GM18907 (cell line): Measurements from ENCODE around the gene PCDH1.

Experiments
- ATAC-seq: cut with Tn5 transposase; IDR thresholded peaks from one replicate; pipeline ENCODE4 v1.9.1; 2021; ENCODE audit warnings: mild to moderate bottlenecking, moderate library complexity; ENCODE audit not compliant: unreplicated experiment

Gene PCDH1

DNA sequence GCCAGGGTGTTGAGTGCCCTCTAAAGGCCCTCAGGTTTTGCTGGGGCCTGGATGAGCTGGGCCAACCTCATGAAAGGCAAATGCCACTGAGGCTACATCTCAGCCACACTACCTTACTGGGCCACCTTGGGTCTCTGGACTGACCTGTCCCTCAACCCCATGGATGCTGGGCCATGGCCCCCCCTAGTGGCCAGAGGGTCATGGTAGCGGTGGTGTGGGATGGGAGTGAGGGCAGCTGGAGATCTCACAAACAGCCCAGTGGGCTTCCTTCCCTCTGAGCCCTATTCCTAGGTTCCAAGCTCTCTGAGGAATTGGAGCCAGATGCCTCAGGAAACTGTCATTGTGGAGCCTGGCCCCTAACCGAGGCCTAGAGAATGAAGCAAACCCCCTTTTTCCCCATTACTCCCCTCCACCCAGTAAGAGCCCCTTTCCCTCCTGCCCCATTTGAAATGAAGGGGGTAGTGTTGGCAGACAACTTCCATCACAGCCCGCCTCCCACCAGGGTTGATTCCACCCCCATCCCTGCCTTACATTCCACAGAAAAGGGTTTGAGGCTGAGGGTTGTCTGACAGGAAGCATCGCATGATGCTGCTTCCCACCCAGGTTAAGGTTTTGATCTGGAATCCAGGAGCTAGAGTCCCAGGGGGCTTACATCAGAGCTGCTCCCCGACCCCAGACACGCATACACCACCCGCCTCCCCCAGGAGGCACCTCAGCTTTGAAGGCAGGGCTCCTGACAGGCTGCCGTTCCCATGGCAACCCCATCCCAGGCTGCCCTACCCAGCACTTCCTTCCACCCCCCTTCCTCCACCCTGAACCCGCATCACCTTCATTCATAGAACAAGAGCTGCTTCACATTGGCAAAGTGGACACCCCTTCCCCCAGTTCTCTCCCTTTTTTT is 63.9 kb downstream of the PCDH1 start:
- ATAC-seq, result no peak

DNA sequence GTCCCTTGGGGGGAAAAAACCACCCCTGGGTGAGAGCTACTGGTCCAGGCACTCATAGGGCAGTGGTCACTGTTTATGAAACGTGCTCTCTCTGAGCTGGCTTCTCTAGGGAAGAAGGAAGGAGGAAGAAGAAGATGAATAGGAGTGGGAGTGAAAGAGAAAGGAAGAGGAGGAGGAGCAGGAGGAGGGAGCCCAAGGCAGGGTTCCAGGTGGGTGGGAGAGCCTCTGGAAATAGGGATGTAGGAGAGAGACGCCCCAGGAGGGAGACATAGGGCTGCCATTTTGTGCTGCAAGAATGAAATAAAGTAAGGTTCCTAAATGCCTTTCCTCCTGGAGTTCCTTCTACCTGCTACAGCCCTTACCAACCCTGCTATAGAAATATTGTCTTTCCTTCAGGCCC is 65.7 kb downstream of the PCDH1 start:
- no peak for ATAC-seq

DNA sequence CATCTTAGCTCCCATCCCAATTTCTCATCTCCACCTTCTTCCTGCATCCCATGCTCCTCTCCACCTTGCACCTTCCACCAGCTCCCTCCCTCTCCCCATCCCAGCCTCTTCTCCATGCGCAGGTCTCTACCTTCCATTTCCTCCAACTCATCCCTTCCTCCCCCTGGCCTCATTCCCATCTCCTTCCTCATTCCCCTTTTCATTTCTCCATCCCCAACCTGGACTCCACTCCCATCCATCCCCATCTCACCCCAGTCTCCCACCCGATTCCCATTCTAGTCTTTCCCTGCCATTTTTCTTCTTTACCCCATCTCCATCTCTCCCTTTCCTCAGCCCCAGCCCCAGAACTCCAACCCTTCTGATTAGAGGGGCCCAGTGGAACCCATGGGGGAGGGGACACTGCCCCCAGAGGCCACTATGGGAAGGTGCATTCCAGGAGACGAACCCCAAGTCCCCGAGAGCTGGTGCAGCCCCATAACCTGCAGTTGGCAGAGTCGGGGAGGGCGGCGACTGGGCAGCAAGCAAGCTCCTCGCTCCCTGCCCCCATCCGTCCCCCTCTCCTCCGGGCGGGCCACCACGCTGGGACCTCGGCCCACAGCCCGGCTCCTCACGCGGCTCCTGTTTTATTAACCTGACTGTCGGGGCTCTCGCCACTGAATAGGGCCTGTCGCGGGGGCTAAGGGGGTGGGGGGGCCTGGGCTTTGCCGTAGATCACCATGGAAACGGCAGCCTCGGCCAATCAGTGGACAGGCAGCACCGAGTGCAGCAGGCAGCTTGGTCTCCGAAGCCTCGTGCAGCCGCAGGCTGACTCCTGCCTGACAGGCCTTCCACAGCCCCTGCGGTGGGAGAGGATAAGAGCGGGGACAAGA is 66.7 kb downstream of the PCDH1 start:
- peak; percentile 55 for ATAC-seq

DNA sequence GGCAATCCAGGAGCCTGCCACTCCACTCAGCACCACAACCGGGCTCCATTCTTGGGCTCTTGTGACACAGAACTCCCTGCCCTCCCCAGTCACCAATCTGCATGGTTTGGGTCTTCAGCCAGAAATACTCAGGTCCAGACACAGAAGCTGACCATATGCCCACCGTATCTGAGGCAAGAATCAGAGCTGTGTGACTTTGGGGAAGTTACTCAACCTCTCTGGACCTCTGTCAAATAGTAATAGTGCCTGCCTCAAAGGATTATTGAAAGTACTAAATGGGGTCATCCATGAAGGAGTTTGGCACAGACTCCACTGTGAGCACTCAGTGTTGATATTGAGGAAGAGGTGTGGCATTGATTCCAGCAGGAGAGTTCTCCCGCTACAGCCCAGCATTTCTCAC is 67.5 kb downstream of the PCDH1 start:
- ATAC-seq, result no peak

DNA sequence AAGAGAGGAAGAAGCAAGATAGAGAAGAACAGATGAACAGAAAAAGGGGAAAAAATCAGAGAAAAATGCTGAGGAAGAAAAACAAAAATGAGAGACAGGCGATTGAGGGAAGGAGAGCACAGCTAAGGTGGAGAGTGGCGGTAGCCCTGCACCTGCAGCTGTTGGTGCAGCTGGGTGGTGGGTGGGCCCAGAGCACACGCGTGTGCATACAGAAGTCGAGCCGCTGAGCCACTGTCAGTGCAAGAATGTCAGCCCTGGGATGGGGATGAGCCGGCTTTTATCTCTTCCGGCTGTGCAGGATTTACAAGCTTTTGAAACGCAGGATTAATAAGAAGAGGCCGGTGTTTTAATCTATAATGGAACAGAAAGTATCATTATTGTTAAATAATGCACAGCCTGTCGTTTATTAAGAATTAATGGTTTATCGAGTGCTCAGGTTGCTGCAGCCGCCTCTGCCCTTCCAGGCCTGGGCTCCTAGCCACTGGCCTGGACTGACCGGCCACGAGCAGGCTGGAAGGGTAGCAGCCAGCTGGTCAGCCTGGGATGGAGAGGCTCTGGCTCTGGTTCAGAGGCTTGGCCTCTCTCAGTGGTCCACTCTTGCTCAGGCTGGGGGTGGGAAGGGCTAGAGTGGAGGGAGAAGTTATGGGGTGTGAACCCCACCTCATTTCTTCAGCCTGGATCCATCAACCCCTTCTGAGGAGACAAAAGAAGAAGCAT is 68.7 kb downstream of the PCDH1 start:
- ATAC-seq, result no peak

DNA sequence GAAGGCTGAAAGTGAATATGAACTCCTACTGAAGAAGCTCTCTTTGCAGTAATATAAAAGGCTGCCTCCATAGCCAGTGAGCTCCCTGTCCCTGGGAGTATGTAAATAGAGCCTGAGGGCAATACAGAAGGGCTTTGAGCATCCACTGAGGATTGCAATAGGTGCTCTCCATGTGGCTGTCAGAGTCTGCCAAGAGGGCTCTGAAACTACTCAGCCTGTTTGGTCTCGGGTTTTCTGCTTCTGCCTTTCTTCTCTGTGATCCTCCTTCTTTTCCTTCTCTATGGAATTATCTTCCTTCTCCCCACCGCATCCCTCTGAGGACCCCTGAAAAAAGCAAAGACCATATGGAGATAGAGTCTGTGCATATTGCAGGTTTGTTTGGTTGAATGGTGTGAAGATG is 69.4 kb downstream of the PCDH1 start:
- no peak for ATAC-seq

DNA sequence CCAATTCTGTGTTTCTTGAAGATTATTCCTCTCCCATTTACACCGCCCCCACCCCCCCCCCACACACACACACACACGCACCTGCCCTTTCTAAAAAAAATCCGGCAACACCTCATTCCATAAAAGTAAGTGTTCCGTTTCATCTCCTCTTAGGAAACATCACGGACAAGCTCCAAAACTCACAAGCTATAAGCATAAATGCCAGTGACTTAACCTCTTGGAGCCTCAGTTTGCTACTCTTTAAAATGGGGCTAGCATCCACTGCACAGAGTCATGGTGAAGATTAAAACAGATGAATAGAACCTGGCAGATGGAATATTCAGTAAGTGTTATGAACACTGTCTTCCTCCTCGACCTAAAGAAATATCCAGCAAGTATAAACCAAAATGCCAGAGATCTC is 70.5 kb downstream of the PCDH1 start:
- ATAC-seq, result no peak

DNA sequence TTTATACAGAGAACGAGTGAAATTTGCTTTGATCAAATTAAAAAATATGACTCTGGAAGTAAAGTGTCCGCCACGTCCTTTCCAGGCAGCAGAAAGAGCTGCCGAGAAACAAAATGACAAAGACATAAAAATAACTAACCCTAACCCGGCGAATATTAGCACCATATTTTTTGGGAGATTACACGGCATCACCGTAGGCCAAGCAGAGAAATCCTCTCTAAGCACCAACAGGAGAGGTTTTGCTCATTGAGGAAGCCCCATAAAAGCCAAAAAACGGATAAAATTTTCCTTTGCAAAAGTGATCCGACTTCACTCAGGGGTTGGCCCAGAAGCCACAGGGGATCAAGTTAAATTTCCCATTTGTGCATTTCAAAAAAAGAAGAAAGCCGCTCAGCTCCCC is 70.9 kb downstream of the PCDH1 start:
- ATAC-seq, result no peak

DNA sequence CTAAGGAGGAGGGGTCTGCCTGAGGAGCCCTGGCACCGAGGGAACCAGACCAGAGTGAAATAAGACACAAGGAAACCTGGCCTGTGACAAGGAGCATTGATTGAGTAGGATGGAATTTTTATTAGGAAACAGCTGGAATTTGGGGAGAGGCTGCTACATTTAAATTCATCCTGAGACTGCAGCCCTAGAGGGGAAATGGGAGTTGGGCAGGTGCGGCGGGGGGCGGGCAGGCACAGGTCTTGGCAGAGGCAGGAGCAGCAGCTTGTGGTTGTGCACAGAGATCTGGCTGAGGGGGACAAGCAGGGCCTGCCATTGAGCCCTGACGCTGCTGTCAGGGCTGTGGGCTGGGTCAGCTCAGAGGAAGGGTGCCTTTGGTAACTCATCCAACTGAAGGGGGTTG is 71.6 kb downstream of the PCDH1 start:
- ATAC-seq, result no peak

DNA sequence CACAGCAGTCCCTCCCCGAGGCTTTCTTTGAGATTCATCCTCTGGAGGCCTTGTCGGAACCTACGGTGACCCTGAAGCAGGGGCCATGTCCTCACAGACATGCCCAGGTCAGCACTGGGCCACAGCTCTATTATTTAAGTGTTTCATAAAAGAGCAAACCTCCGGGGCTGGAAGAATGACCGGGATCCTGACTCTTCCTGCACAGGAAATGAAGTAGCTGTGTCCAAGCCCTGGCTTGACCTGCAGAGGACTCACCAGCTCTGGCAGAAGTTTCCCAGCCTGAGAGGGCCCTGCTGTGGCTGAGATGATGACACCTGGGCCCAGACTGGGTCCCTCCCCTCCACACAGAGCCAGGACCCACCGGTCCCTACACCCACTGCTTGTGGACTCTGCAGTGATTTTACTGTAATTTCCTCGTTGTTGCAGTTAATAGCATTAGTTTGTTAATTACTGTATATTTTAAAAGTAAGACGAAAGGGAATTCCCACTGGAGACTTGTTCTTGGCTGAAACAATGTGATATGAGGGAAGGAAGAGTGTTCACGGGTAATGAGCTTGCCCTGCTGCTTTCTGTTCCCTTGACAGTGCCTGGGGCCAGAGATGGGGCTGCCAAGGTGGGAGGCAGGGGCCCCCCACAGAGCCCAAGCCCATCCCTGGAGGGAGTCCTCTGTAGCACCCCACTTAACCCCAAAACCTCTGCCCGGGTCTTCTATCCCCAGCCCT is 72.2 kb downstream of the PCDH1 start:
- ATAC-seq, result no peak

DNA sequence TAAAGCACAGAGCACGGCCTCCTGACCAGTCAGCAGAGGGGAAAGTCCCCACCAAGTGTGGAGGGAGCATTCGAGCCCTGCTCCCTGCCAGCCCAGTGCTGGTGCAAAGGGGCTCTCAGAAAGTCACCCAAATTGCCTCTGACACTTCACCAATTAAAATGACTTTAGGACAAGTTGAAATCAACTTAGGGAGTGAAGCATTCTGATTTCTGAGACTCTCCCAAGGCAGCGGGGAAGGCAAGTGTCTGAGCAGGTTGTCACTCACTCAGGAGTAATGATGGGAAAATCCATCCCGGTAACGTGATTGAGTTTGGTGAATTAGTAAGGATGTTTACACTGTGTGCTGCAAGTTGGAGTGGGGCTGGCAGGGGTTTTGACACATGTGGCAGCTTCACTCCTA is 73.7 kb downstream of the PCDH1 start:
- ATAC-seq, result no peak
